ENCODE data around the gene OTC.
A peak's percentile ranks its signal among the peaks of the same experiment; 100 is the strongest.

Gene OTC

GRCh38 chrX:38352362-38352761 is at the start of gene OTC:
Gene OTC, plus strand, starts transcription at chrX:38352604. Its CDS starts 93 bp downstream, at chrX:38352697.
- DNase-seq: no peak

DNA sequence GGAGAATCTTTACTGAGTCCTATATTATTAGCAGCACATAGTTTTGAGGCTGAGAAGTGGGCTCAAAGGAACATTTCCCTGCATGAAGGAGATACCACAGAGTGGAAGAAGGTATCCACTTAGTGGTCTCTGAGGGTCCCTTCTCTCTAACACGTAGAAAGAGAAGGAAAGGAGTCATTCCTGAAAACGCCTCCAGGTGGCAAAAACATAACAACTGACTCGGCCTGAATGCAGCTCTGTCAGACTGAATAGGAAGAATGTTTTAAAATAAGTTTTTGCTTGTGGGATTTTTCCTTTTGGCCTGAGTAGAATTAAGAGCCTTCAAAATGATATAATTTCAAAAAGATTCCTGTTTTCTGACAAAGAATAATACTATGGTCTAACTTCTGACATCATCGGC is 48.4 kb upstream of the OTC start:
- DNase-seq: no peak

DNA sequence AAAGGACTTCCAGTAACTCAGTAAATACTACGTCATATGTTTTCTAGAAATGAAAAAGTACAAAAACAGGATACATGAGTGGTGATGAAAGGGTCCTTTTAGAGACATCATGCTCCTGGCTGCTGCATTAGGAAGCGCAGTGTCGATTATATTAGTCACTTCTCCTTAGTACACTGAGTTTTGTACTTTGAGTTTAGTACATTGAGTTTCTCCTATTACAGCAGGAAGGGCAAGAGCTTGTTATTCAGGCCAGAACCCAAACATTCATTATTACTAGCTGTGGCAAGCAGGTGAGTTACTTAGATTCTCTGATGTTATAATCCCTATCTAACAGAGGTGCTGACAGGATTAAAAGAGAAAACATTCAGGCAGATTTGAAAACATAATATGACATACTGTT is 46.4 kb upstream of the OTC start:
- no peak for DNase-seq

GRCh38 chrX:38311743-38312142 is 40.7 kb upstream of the OTC start:
- DNase-seq: no peak

- no peak for DNase-seq
These were observed 40.0 kb upstream of the OTC start for GRCh38 chrX:38312436-38312835.

GRCh38 chrX:38313190-38313589 is 39.2 kb upstream of the OTC start:
- no peak for DNase-seq

- no peak for DNase-seq
These were observed 37.2 kb upstream of the OTC start for GRCh38 chrX:38315186-38315585.

GRCh38 chrX:38318196-38318595 is 34.2 kb upstream of the OTC start:
- peak; percentile 10 for DNase-seq

DNA sequence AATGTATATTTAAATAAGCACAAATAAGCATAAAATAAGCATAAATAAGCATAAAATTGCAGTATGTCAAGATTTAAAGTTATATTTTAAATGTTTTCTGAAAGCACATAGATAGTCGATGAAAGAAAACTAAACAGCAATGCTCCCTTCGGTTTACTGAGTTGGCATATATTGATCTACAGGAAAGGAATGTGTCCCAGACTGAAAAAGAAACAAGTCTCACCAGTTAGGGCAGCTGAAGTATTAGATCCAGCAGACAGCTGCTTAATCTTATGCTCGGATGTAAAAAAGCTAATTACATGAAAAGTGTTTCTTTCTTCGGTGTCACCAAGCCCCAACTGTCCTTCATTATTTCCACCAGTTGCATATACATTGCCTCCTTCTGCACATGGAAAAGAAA is 33.8 kb upstream of the OTC start:
- DNase-seq: no peak

DNA sequence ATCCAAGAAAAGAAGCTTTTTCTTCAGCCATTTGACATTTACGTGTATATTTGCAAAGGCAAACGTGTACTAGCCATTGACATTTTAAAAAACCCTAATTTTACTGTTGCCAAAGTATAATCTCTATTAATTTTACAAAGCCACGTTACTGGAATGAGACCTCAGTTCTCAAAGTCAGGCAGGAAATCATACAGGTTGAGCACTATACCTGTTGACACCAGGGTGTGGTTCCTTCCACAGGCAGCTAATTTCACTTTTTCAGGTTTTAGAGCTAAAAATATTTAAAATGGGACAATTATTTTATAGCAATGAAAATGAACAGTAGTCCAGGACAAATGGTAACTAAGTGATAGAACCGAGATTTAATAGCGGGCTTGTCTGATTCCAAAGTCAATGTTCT is 31.6 kb upstream of the OTC start:
- DNase-seq: no peak

- no peak for DNase-seq
These were observed 26.3 kb upstream of the OTC start for GRCh38 chrX:38326086-38326485.

DNA sequence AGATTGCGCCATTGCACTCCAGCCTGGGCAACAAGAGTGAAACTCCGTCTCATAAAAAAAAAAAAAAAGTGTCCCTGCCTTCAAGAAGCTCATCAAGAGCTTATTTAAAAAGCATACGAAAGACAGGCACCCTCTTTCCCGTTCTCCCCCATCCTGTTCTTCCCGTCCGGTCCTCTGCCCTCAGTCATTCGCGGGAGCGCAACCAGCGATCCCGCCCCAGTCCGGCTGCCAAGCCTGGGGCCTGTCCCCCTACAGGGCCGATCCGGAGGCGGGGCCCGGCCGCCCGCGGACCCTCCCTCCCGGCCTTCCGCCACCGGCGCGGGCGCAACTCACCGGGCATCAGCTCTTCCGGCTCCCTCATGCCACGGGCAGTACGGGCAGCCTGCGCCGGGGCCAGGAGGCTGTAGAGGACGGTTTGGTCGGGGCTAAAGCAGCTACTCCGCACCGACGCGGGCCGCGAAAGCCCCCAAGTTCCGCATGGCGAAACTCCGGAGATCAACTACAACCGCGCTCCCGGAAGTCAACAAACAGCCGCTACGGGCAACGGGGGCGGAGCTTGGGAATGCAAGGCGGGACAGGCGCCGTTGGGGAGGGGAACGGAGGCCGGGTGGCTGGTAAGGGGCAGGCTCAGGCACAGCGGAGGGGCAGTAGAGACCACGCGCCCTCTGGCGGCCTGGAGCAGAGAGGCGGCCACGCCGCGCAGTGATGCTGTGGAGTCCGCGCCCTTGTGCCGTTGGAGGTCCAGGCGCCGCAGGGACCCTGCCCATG is 25.2 kb upstream of the OTC start, which contains the start of gene RPGR:
RPGR (minus strand) TSS at position 503 of the 768 bp plus-strand sequence; CDS start at position 361, 142 bp downstream.
- peak; percentile 85 for DNase-seq

DNA sequence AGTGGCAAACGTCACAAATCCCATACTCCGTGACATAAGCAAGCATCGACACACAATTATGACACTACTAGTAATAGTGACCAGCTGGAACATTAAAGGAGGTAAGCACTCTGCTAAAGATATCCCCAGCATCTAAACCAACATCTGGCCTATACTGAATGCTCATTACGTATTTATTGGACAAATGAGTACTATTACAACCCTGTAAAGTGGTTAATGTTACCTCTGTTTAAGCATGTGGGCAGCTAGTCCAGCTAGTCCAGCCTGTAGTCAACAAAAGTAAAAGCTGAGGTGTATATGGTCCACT is 24.7 kb upstream of the OTC start:
- no peak for DNase-seq

- DNase-seq: no peak
These were observed 19.9 kb upstream of the OTC start for GRCh38 chrX:38332505-38332904.

DNA sequence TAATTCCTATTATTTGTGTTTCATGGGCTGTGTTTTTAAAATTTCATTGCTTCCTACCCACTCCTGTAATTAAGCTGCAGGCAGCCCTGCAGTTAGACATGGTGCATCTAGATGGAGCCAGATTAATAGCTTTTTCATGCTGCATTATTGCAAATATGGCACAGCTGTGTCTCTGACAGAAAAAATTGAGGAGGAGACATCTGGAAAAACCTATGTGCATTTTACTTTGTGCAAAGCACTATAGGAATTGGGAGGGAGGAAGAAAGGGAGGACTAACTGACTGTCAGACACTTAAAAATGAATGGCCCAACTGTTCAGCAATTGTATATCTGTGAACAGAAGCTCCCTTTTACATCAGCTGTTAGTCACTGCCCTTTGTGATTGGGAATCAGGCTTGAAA is 17.0 kb upstream of the OTC start:
- DNase-seq: no peak

DNA sequence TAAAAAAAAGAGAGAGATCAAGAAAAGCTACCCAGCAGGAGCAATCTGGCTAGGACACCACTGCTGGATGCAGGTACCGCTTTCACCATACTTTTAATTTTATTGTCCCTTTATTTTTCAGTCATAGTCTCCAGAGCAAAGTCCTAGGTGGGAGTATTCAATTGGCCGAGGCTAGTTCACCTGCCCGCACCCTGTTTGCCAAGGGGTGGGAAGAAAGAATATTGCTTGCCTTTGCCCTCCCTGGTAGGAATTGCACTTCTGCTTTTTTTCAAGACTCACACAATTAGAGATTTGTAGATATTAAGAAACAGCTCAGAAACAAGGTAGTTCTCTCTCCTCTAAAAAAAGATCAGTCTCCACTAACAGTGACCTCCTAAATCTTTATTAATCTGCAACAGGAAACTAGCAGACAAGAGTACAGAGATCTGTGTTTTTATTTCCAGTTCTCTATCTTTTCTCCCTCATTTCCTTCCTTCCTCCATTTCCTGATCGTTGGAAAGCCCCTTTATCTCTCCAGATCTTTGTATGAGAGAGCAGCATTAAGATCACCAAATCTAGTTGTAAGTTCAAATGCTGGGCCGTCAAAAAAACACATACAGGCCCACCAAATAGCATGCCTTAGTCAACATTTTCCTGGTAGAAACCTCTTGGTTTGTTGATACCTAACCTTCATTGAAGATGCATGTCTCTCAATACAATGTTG is 15.7 kb upstream of the OTC start:
- DNase-seq: no peak

DNA sequence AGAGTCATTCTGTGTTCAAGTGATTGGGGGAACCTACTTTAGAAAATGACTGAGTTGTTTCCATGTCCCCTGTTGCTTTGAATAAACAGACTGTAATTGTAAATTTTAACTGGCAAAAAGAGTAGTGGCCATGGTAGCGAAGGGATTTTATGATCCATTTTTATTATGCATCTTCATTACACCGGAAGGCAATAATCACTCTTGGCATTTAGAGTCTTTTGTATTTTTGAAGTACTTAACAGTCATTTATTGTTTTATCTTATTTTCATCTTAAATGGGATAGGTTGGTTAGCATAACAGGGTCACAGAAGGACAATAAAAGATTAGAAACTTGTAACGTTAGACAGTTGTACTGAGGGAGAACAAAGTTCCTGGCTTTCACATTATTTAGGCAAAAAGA is 11.0 kb upstream of the OTC start:
- no peak for DNase-seq

DNA sequence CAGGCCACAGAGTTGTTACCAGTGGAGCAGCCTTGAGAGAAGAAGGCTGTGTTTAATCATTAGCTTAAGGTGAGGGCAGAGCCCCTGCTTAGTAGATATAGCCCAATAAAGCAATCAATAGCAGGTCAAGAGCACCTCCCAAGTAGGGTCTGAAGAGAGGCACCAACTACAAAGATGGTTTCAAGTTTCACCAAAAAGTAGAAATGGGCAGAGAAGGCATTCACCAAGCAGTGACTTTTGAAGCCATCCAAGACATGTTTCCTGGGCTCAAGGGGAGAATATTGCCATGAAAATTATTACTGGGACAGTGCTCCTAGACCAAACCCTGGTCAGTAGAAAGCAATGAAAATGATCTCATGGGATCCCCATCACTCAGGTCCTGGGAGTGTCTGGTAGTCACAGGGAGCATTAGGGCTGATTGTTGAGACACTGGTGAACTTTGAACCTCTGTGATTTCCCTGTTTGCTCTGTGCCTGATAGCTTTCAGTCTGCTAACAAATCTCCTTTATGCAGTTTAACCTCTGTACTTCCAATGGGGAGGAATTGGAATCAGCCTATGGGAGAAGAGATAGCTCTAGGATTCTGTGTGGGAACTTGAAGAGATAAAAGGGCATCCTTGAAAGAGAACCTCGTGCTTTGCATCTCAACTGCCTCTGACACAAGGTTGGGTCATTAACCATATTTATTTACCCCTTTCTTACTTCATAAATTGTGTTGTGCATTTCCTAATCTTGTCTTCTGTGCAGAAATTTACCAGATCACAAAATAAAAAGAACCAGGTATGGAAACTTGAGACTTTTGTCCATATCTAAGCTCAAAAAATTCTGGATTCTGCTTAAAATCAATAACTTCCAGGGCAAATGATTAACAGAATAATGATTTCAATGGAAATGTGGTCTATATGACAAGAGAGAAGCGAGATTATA is 9.3 kb upstream of the OTC start:
- no peak for DNase-seq

DNA sequence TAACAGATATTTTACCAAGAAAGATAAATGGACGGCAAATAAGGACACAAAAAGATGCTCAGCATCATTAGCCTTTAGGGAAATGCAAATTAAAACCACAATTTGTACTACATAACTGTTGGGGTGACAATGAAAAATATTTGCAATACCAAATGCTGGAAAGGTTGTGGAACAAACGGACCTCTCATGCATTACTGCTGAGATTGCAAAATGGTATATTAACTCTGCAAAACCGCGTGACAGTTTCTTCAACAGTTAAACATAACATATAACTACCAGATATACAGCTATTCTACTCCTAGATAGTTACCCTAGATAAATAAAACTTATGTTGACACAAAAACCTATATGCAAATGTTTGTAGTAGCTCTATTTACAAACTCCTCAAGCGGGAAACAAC is 6.3 kb upstream of the OTC start:
- DNase-seq: no peak

DNA sequence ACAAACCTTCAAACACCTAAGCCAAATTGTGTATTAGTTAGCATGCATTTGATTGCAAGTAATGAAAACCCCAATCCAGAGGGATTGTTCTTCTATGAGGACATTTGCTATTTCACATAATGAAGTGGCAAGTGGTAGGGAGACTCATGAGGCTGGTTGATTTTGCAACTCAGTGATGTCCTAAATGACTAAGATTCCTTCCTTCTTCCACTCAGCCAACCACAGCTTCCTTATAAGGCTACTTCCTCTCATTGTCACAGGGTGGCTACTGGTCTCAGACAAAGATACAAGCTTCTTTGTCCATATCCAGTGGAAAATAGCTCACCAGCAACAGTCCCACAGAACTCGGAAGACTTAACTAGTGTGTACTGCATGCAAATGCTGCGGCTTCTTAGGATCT is 5.3 kb upstream of the OTC start:
- peak; percentile 86 for DNase-seq

DNA sequence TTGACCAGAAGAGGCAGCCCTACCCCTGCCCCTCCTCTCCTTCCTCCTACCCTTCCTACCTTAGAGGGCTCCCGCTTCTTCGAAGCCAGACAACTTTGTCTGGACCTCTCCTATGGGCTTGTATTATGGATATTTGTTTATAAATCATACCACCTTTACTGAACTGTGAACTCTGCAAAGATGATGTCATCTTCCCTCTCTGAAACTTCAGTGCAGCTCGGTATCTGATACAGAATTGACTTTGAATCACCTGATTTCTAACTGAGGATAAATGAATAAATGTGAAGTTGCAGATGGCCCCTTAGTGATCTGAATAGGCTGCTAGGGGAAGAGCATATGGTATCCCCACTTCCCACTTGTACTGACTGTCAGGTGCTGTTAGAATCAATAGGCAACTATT is 1.1 kb upstream of the OTC start:
- no peak for DNase-seq

GRCh38 chrX:38356401-38356800 is 4.0 kb downstream of the OTC start:
- DNase-seq: no peak
